ENCODE data around the gene C2CD2L.

C2CD2L gene

DNA sequence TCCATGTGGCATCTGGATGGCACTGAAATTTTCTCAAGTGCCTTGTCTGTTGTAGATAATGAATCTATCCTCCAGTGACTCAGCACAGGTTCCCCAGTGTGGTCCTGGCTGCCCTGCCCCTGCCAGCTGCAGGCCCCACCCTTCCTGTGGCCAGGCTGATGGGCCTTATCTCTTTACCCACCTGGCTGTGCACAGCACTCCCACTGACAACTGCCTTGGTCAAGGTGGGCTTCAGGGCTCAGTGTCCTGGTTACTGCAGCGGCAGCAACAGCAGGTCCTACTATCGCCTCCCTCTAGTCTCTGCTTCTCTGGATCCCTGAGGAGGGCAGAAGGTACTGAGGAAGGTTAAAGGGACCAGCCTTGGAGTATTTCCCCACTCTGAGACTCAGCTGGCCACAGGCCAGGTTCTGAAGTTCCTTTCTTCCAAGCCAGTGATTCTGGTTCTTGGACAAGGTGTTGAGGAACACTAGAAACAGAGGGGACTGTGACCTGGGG lies 19.4 kb upstream of the C2CD2L start:
- Histone ChIP-seq H3K23ac (ENCODE audit: low read length in 2 of 2) (no peak overlapping the region), H3K79me1 (replicated peaks; ENCODE audit: low read length, poor library complexity, severe bottlenecking) (peaks cover 18% of the 10 kb centered on the region), H3K4me2 (ENCODE audit: low read length, poor library complexity, severe bottlenecking) (no peak overlapping the region), H2BK12ac (ENCODE audit: low read length in 2 of 2) (no peak overlapping the region), H3K18ac (ENCODE audit: low read depth in 1 of 2, low read length in 2 of 2) (no peak overlapping the region), H3K4me1 (ENCODE audit: control insufficient read depth, insufficient read depth, low read depth, low read length) (peaks cover 19% of the 10 kb centered on the region), H3K9ac (ENCODE audit: low read length) (no peak overlapping the region), H3K9me3 (ENCODE audit: control insufficient read depth, low read length) (no peaks in the 10 kb centered on the region), H3K4me3 (ENCODE audit: insufficient read depth in 1 of 2, low read depth in 1 of 2, low read length in 2 of 2) (no peak overlapping the region), H3K36me3 (ENCODE audit: control insufficient read depth in 1 of 2, insufficient read depth in 2 of 2, low read depth in 1 of 2, low read length in 2 of 2) (peaks cover 24 to 38% of the 10 kb centered on the region in 2 experiments), H3K27ac (ENCODE audit: low read length, poor library complexity, severe bottlenecking) (no peak overlapping the region), H4K8ac (ENCODE audit: low read length) (no peak overlapping the region), H2AK5ac (ENCODE audit: low read length, severe bottlenecking) (no peak overlapping the region), H3K27me3 (ENCODE audit: control insufficient read depth in 1 of 2, insufficient read depth in 1 of 2, low read length in 2 of 2) (no peaks in the 10 kb centered on the region), H2BK15ac (ENCODE audit: low read depth, poor library complexity, severe bottlenecking) (no peak overlapping the region), H4K91ac (ENCODE audit: low read length) (no peak overlapping the region), H2BK120ac (ENCODE audit: low read depth, low read length) (no peak overlapping the region), H3K14ac (ENCODE audit: low read length in 2 of 2) (no peak overlapping the region), H2BK5ac (ENCODE audit: low read depth, low read length, poor library complexity, severe bottlenecking) (no peak overlapping the region), H3K4ac (ENCODE audit: low read depth in 1 of 2, low read length in 2 of 2) (no peak overlapping the region), H2AFZ (ENCODE audit: low read depth, low read length) (no peak overlapping the region)
- no peak for DNase-seq
- 94% methylated on average over 2 of the region's 2 CpGs for WGBS

- H3K4me2 ChIP-seq (ENCODE audit: low read length, poor library complexity, severe bottlenecking), result no peak overlapping the region
- H3K14ac ChIP-seq (ENCODE audit: low read length in 2 of 2), result no peak overlapping the region
- peaks cover 24% of the 10 kb centered on the region for H3K4me1 ChIP-seq (ENCODE audit: control insufficient read depth, insufficient read depth, low read depth, low read length)
- no peak overlapping the region for H4K8ac ChIP-seq (ENCODE audit: low read length)
- H2BK15ac ChIP-seq (ENCODE audit: low read depth, poor library complexity, severe bottlenecking), result no peak overlapping the region
- H2AFZ ChIP-seq (ENCODE audit: low read depth, low read length), result no peak overlapping the region
- peaks cover 18% of the 10 kb centered on the region for H3K79me1 ChIP-seq (replicated peaks; ENCODE audit: low read length, poor library complexity, severe bottlenecking)
- no peak overlapping the region for H3K4me3 ChIP-seq (ENCODE audit: insufficient read depth in 1 of 2, low read depth in 1 of 2, low read length in 2 of 2)
- 95% methylated on average over 9 of the region's 9 CpGs for WGBS
- H2BK5ac ChIP-seq (ENCODE audit: low read depth, low read length, poor library complexity, severe bottlenecking), result no peak overlapping the region
- no peak overlapping the region for H3K27ac ChIP-seq (ENCODE audit: low read length, poor library complexity, severe bottlenecking)
- no peaks in the 10 kb centered on the region for H3K27me3 ChIP-seq (ENCODE audit: control insufficient read depth in 1 of 2, insufficient read depth in 1 of 2, low read length in 2 of 2)
- peaks cover 29 to 44% of the 10 kb centered on the region in 2 experiments for H3K36me3 ChIP-seq (ENCODE audit: control insufficient read depth in 1 of 2, insufficient read depth in 2 of 2, low read depth in 1 of 2, low read length in 2 of 2)
- H2BK12ac ChIP-seq (ENCODE audit: low read length in 2 of 2), result no peak overlapping the region
- H2BK120ac ChIP-seq (ENCODE audit: low read depth, low read length), result no peak overlapping the region
- H2AK5ac ChIP-seq (ENCODE audit: low read length, severe bottlenecking), result no peak overlapping the region
- no peaks in the 10 kb centered on the region for H3K9me3 ChIP-seq (ENCODE audit: control insufficient read depth, low read length)
- H4K91ac ChIP-seq (ENCODE audit: low read length), result no peak overlapping the region
- no peak overlapping the region for H3K18ac ChIP-seq (ENCODE audit: low read depth in 1 of 2, low read length in 2 of 2)
- DNase-seq, result no peak
- no peak overlapping the region for H3K4ac ChIP-seq (ENCODE audit: low read depth in 1 of 2, low read length in 2 of 2)
- H3K9ac ChIP-seq (ENCODE audit: low read length), result no peak overlapping the region
- no peak overlapping the region for H3K23ac ChIP-seq (ENCODE audit: low read length in 2 of 2)
These were observed 18.7 kb upstream of the C2CD2L start for GRCh38 chr11:119088406-119088805.

DNA sequence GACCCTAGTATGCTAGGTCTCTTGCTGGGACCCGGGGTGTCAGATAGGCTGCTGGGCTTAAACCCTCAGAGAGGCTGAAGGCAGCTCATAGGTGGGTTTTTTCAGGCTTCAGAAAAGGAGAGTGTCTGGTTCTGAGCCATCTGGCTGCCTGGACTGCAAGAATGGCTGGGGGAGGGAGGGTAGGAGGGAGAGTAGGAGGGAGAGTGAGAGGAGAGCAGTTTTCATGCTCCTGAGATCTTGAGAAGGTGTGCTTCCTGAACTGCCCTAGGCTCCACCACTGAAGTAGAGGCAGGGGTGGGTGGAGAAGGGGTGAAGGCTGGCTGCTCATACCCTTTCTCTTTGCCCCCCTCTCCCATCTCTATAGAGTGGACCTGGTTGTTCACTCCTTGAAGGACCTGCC lies 17.8 kb upstream of the C2CD2L start:
- H2AFZ ChIP-seq (ENCODE audit: low read depth, low read length), result no peak overlapping the region
- no peak overlapping the region for H3K23ac ChIP-seq (ENCODE audit: low read length in 2 of 2)
- H2AK5ac ChIP-seq (ENCODE audit: low read length, severe bottlenecking), result no peak overlapping the region
- H3K4me1 ChIP-seq (ENCODE audit: control insufficient read depth, insufficient read depth, low read depth, low read length), result peaks cover 23% of the 10 kb centered on the region
- H4K91ac ChIP-seq (ENCODE audit: low read length), result no peak overlapping the region
- H2BK120ac ChIP-seq (ENCODE audit: low read depth, low read length), result no peak overlapping the region
- WGBS, result 96% methylated on average over 1 of the region's 1 CpG
- no peak overlapping the region for H3K9ac ChIP-seq (ENCODE audit: low read length)
- no peak overlapping the region for H3K14ac ChIP-seq (ENCODE audit: low read length in 2 of 2)
- no peak overlapping the region for H3K27ac ChIP-seq (ENCODE audit: low read length, poor library complexity, severe bottlenecking)
- no peak overlapping the region for H2BK5ac ChIP-seq (ENCODE audit: low read depth, low read length, poor library complexity, severe bottlenecking)
- H3K9me3 ChIP-seq (ENCODE audit: control insufficient read depth, low read length), result no peaks in the 10 kb centered on the region
- peaks cover 29 to 45% of the 10 kb centered on the region in 2 experiments for H3K36me3 ChIP-seq (ENCODE audit: control insufficient read depth in 1 of 2, insufficient read depth in 2 of 2, low read depth in 1 of 2, low read length in 2 of 2)
- no peak overlapping the region for H3K18ac ChIP-seq (ENCODE audit: low read depth in 1 of 2, low read length in 2 of 2)
- H3K4me3 ChIP-seq (ENCODE audit: insufficient read depth in 1 of 2, low read depth in 1 of 2, low read length in 2 of 2), result no peak overlapping the region
- no peak overlapping the region for H3K4me2 ChIP-seq (ENCODE audit: low read length, poor library complexity, severe bottlenecking)
- H3K79me1 ChIP-seq (replicated peaks; ENCODE audit: low read length, poor library complexity, severe bottlenecking), result peaks cover 18% of the 10 kb centered on the region
- no peak overlapping the region for H2BK15ac ChIP-seq (ENCODE audit: low read depth, poor library complexity, severe bottlenecking)
- H2BK12ac ChIP-seq (ENCODE audit: low read length in 2 of 2), result no peak overlapping the region
- no peak overlapping the region for H3K4ac ChIP-seq (ENCODE audit: low read depth in 1 of 2, low read length in 2 of 2)
- H4K8ac ChIP-seq (ENCODE audit: low read length), result no peak overlapping the region
- DNase-seq, result no peak
- no peaks in the 10 kb centered on the region for H3K27me3 ChIP-seq (ENCODE audit: control insufficient read depth in 1 of 2, insufficient read depth in 1 of 2, low read length in 2 of 2)

- H3K4me2 ChIP-seq (ENCODE audit: low read length, poor library complexity, severe bottlenecking), result no peak overlapping the region
- no peak overlapping the region for H3K4me3 ChIP-seq (ENCODE audit: insufficient read depth in 1 of 2, low read depth in 1 of 2, low read length in 2 of 2)
- no peak overlapping the region for H2BK12ac ChIP-seq (ENCODE audit: low read length in 2 of 2)
- H3K4me1 ChIP-seq (ENCODE audit: control insufficient read depth, insufficient read depth, low read depth, low read length), result peaks cover 19% of the 10 kb centered on the region
- H4K91ac ChIP-seq (ENCODE audit: low read length), result no peak overlapping the region
- H2AK5ac ChIP-seq (ENCODE audit: low read length, severe bottlenecking), result no peak overlapping the region
- no peak overlapping the region for H3K18ac ChIP-seq (ENCODE audit: low read depth in 1 of 2, low read length in 2 of 2)
- no peak overlapping the region for H2BK15ac ChIP-seq (ENCODE audit: low read depth, poor library complexity, severe bottlenecking)
- H2BK5ac ChIP-seq (ENCODE audit: low read depth, low read length, poor library complexity, severe bottlenecking), result no peak overlapping the region
- H2AFZ ChIP-seq (ENCODE audit: low read depth, low read length), result no peak overlapping the region
- peak; percentile 9 for DNase-seq
- peak overlapping the region in 1 of 2 experiments; percentile 63 for H3K23ac ChIP-seq (ENCODE audit: low read length in 2 of 2)
- 84% methylated on average over 7 of the region's 9 CpGs for WGBS
- H3K27me3 ChIP-seq (ENCODE audit: control insufficient read depth in 1 of 2, insufficient read depth in 1 of 2, low read length in 2 of 2), result no peaks in the 10 kb centered on the region
- H4K8ac ChIP-seq (ENCODE audit: low read length), result peak overlapping the region; percentile 79
- H2BK120ac ChIP-seq (ENCODE audit: low read depth, low read length), result no peak overlapping the region
- H3K4ac ChIP-seq (ENCODE audit: low read depth in 1 of 2, low read length in 2 of 2), result no peak overlapping the region
- H3K9me3 ChIP-seq (ENCODE audit: control insufficient read depth, low read length), result no peaks in the 10 kb centered on the region
- peaks cover 29 to 47% of the 10 kb centered on the region in 2 experiments for H3K36me3 ChIP-seq (ENCODE audit: control insufficient read depth in 1 of 2, insufficient read depth in 2 of 2, low read depth in 1 of 2, low read length in 2 of 2)
- peak overlapping the region; percentile 36 for H3K9ac ChIP-seq (ENCODE audit: low read length)
- peaks cover 18% of the 10 kb centered on the region for H3K79me1 ChIP-seq (replicated peaks; ENCODE audit: low read length, poor library complexity, severe bottlenecking)
- no peak overlapping the region for H3K14ac ChIP-seq (ENCODE audit: low read length in 2 of 2)
- H3K27ac ChIP-seq (ENCODE audit: low read length, poor library complexity, severe bottlenecking), result no peak overlapping the region
These were observed 16.0 kb upstream of the C2CD2L start for GRCh38 chr11:119091178-119091577.
